SK-N-SH (cell line): ENCODE results near the gene SCAF11. TPM values are rescaled to one million over a fixed set of nuclear protein-coding genes. Genes with fewer than 3 reads are reported as not detected.

Source experiments
- CTCF ChIA-PET: fragments of 300-600, 350-600 bp; formaldehyde crosslinking; extraction: SDS; loops from one replicate; lab custom pipeline; 2021; lab: Yijun Ruan, JAX
- POLR2A ChIA-PET: fragments of 350-600 bp; sonication (Branson Sonifier 250); formaldehyde crosslinking; extraction: SDS; loops from one replicate; lab custom pipeline; 2020; ENCODE audit warnings: antibody characterized with exemption, inconsistent platforms; lab: Yijun Ruan, JAX
- DNase-seq: peaks from one replicate; pipeline ENCODE4 v3.0.0; 2012
- H2AFZ ChIP-seq: fragments of 200-600 bp; sonication (generic); 2 replicates; pipeline ENCODE4 v1.8.1; 2016; ENCODE audit warnings: antibody characterized with exemption, mild to moderate bottlenecking, low read depth
- H3F3A ChIP-seq: fragments of 200-600 bp; sonication (generic); replicated peaks from 2 replicates; pipeline ENCODE3; 2016; ENCODE audit warnings: antibody characterized with exemption, mild to moderate bottlenecking; ENCODE audit not compliant: insufficient read depth
- H3K27ac ChIP-seq, 2 experiments: fragments of 200-500 bp in 1 of 2; fragments of 200-600 bp in 1 of 2; sonication (Bioruptor generic) in 1 of 2; sonication (generic), shearing (Covaris generic) in 1 of 2; 2 replicates each; pipeline versions ENCODE4 v1.5.1 to v1.6.1; 2014 to 2016; ENCODE audit warnings: low read depth in 2 of 2, inconsistent platforms in 1 of 2, low read length in 1 of 2, mild to moderate bottlenecking in 1 of 2, mixed read lengths in 1 of 2
- H3K27me3 ChIP-seq: fragments of 200-600 bp; sonication (generic), shearing (Covaris generic); 2 replicates; pipeline ENCODE4 v1.6.1; 2016; ENCODE audit warnings: mixed run types; ENCODE audit not compliant: insufficient read depth
- H3K36me3 ChIP-seq, 2 experiments: fragments of 200-500 bp in 1 of 2; fragments of 200-600 bp in 1 of 2; sonication (Bioruptor generic) in 1 of 2; sonication (generic) in 1 of 2; replicated peaks in 1 of 2; 2 replicates each; pipeline versions ENCODE3 to v1.5.1; 2014 to 2016; ENCODE audit warnings: low read length in 1 of 2, mild to moderate bottlenecking in 1 of 2; ENCODE audit not compliant: insufficient read depth in 2 of 2, control insufficient read depth in 1 of 2
- H3K4me1 ChIP-seq, 2 experiments: fragments of 200-500 bp in 1 of 2; fragments of 200-600 bp in 1 of 2; sonication (Bioruptor generic) in 1 of 2; sonication (generic), shearing (Covaris generic) in 1 of 2; 2 replicates each; pipeline versions ENCODE4 v1.5.1 to v1.6.1; 2014 to 2016; ENCODE audit warnings: low read depth in 1 of 2, low read length in 1 of 2, mixed run types in 1 of 2; ENCODE audit not compliant: insufficient read depth in 2 of 2, control insufficient read depth in 1 of 2
- H3K4me2 ChIP-seq: fragments of 200-600 bp; sonication (generic), shearing (Covaris generic); 2 replicates; pipeline ENCODE4 v1.6.1; 2017; ENCODE audit warnings: mixed run types
- H3K4me3 ChIP-seq, 2 experiments: fragments of 200-500 bp in 1 of 2; fragments of 200-600 bp in 1 of 2; sonication (Bioruptor generic) in 1 of 2; sonication (generic), shearing (Covaris generic) in 1 of 2; 2 replicates each; pipeline versions ENCODE4 v1.5.1 to v1.8.1; 2014 to 2016; ENCODE audit warnings: low read depth in 2 of 2, inconsistent platforms in 1 of 2, low read length in 1 of 2, mild to moderate bottlenecking in 1 of 2, mixed read lengths in 1 of 2, moderate library complexity in 1 of 2
- H3K79me2 ChIP-seq: fragments of 200-600 bp; sonication (generic); 2 replicates; pipeline ENCODE4 v1.8.1; 2017; ENCODE audit warnings: mild to moderate bottlenecking; ENCODE audit not compliant: insufficient read depth
- H3K9ac ChIP-seq: fragments of 200-600 bp; sonication (generic); 2 replicates; pipeline ENCODE4 v1.6.1; 2017; ENCODE audit warnings: mixed run types
- H3K9me2 ChIP-seq: fragments of 200-600 bp; sonication (generic); 2 replicates; pipeline ENCODE4 v1.6.1; 2017; ENCODE audit warnings: mixed run types
- H3K9me3 ChIP-seq: fragments of 200-600 bp; sonication (generic); 2 replicates; pipeline ENCODE4 v1.6.1; 2017; ENCODE audit warnings: mixed run types, mild to moderate bottlenecking, moderate library complexity
- H4K20me1 ChIP-seq: fragments of 200-600 bp; sonication (generic); 2 replicates; pipeline ENCODE4 v1.6.1; 2017; ENCODE audit warnings: mild to moderate bottlenecking, mixed run types; ENCODE audit not compliant: insufficient read depth
- CHD2 ChIP-seq: fragments of 150-350 bp; IDR thresholded peaks from 2 replicates; pipeline ENCODE4 v1.6.1; 2018; ENCODE audit warnings: low read length; ENCODE audit not compliant: partially characterized antibody
- CTCF ChIP-seq: fragments of 200-600 bp; sonication (generic); IDR thresholded peaks from 2 replicates; pipeline ENCODE4 v1.6.1; 2017; ENCODE audit warnings: antibody characterized with exemption, mild to moderate bottlenecking, moderate library complexity
- ELF1 ChIP-seq: IDR thresholded peaks from 2 replicates; pipeline ENCODE4 v1.4.0; 2012
- FOXM1 ChIP-seq: IDR thresholded peaks from 2 replicates; pipeline ENCODE4 v1.4.0; 2012; ENCODE audit warnings: low read depth, mild to moderate bottlenecking
- GABPA ChIP-seq: IDR thresholded peaks from 2 replicates; pipeline ENCODE4 v1.4.0; 2012; ENCODE audit warnings: low read depth, mild to moderate bottlenecking
- GATA2 ChIP-seq: sonication (generic); formaldehyde crosslinking; IDR thresholded peaks from 2 replicates; pipeline ENCODE4 v1.5.0; 2020; ENCODE audit warnings: mild to moderate bottlenecking, missing genetic modification reagents
- IRF3 ChIP-seq: fragments of 150-350 bp; IDR thresholded peaks from 2 replicates; pipeline ENCODE4 v1.6.1; 2016; ENCODE audit warnings: mild to moderate bottlenecking, low read depth, low read length
- JUND ChIP-seq: IDR thresholded peaks from 2 replicates; pipeline ENCODE4 v1.4.0; 2012
- PBX3 ChIP-seq: IDR thresholded peaks from 2 replicates; pipeline ENCODE4; 2012
- RCOR1 ChIP-seq: fragments of 150-350 bp; IDR thresholded peaks from 2 replicates; pipeline ENCODE4 v1.6.1; 2017; ENCODE audit warnings: antibody characterized with exemption, low read length
- REST ChIP-seq: IDR thresholded peaks from 2 replicates; pipeline ENCODE4 v1.6.1; 2012; ENCODE audit warnings: mild to moderate bottlenecking, low read depth, low read length, moderate library complexity
- RFX5 ChIP-seq: IDR thresholded peaks from 2 replicates; pipeline ENCODE4 v1.6.1; 2012; ENCODE audit warnings: mild to moderate bottlenecking, improper control_type of control experiment, low read length
- RXRA ChIP-seq: IDR thresholded peaks from 2 replicates; pipeline ENCODE4 v1.4.0; 2012; ENCODE audit warnings: low read depth, mild to moderate bottlenecking, borderline replicate concordance
- SIN3A ChIP-seq: IDR thresholded peaks from 2 replicates; pipeline ENCODE4 v1.6.1; 2012; ENCODE audit warnings: low read depth, mild to moderate bottlenecking, low read length, moderate library complexity, borderline replicate concordance
- USF1 ChIP-seq: IDR thresholded peaks from 2 replicates; pipeline ENCODE4 v1.4.0; 2012; ENCODE audit warnings: low read depth, borderline replicate concordance
- USF2 ChIP-seq: fragments of 150-350 bp; IDR thresholded peaks from 2 replicates; pipeline ENCODE4 v1.6.1; 2017; ENCODE audit warnings: antibody characterized with exemption, low read length, low read depth, borderline replicate concordance
- WGBS: methylation state at CpG from one replicate; pipeline ENCODE4 v1.1.6; 2017; ENCODE audit warnings: low lambda C conversion rate; 5-methylcytosine and 5-hydroxymethylcytosine counted together
- polyA plus RNA-seq, 3 experiments: library from polyadenylated mRNA; depleted of rRNA; stranded (reverse); fragments of >200 nt; gene quantifications; 2 replicates each; pipeline ENCODE4 v1.2.3, GENCODE V29; 2012

SCAF11 gene
- polyA plus RNA-seq, 1 of the 3 experiments (the other 2 are of a cell fraction) = 26.1 TPM

- no peaks in the 10 kb centered on the region for H3K27me3 ChIP-seq
- peaks cover 3% of the 10 kb centered on the region; the same call in 1 of the 2 replicates for H3K79me2 ChIP-seq
- ChIA-PET CTCF (no interaction called here), POLR2A (no interaction called here)
- H3K9me3 ChIP-seq = no peaks in the 10 kb centered on the region
- H3K4me3 ChIP-seq = no peak overlapping the region
- peaks cover 0 to 3% of the 10 kb centered on the region in 2 experiments; a peak in 2 of 4 replicates for H3K4me1 ChIP-seq
- H3K4me2 ChIP-seq = no peak overlapping the region
- no peak overlapping the region for H3K27ac ChIP-seq
- no peak overlapping the region for H3K9ac ChIP-seq
- no peaks in the 10 kb centered on the region for H4K20me1 ChIP-seq
- H2AFZ ChIP-seq = no peak overlapping the region
- H3K36me3 ChIP-seq = peaks cover 34 to 42% of the 10 kb centered on the region in 2 experiments
- TF ChIP-seq JUND (no peak), CTCF (no peak), FOXM1 (no peak), RCOR1 (no peak), PBX3 (no peak), CHD2 (no peak), REST (no peak)
- 96% methylated on average over 5 of the region's 5 CpGs for WGBS
- H3K9me2 ChIP-seq = no peaks in the 10 kb centered on the region
- H3F3A ChIP-seq = no peaks in the 10 kb centered on the region
- no peak for DNase-seq
Measured at GRCh38 chr12:45877069-45877468, 113.3 kb downstream of the SCAF11 start.

GRCh38 chr12:45872446-45872845 lies 117.9 kb downstream of the SCAF11 start:
- H4K20me1 ChIP-seq = no peaks in the 10 kb centered on the region
- H3F3A ChIP-seq = no peaks in the 10 kb centered on the region
- H3K27me3 ChIP-seq = no peaks in the 10 kb centered on the region
- ChIA-PET CTCF (interaction anchor here (0.7 kb wide), 2 partner anchors 14 to 135 kb away, joined by 3 read pairs; no protein-coding TSS in a partner anchor), POLR2A (no interaction called here)
- no peaks in the 10 kb centered on the region for H3K4me1 ChIP-seq
- DNase-seq = no peak
- peaks cover 23 to 45% of the 10 kb centered on the region in 2 experiments for H3K36me3 ChIP-seq
- no peaks in the 10 kb centered on the region for H3K9me3 ChIP-seq
- no peaks in the 10 kb centered on the region for H3K9me2 ChIP-seq
- H2AFZ ChIP-seq = no peak overlapping the region
- WGBS = 92% methylated on average over 7 of the region's 7 CpGs
- H3K79me2 ChIP-seq = peaks cover 15% of the 10 kb centered on the region; the same call in 1 of the 2 replicates
- no peak overlapping the region for H3K27ac ChIP-seq
- no peak overlapping the region for H3K4me3 ChIP-seq
- H3K9ac ChIP-seq = no peak overlapping the region
- H3K4me2 ChIP-seq = no peak overlapping the region
- TF ChIP-seq RXRA (no peak), GATA2 (CRISPR knock-in tag) (no peak), USF1 (no peak), USF2 (no peak), GABPA (no peak), ELF1 (no peak), CTCF (no peak), SIN3A (no peak), IRF3 (no peak), RFX5 (no peak)
